Mucosa of stomach (tissue), 1 donor: ENCODE data around the gene SMCO4.

ENCODE experiments used
- H3K27me3 ChIP-seq: one replicate; pipeline ENCODE4 v1.7.0; 2013; ENCODE audit warnings: mild to moderate bottlenecking, low read length; ENCODE audit not compliant: control insufficient read depth, insufficient read depth
- H3K36me3 ChIP-seq: one replicate; pipeline ENCODE4 v1.7.0; 2013; ENCODE audit warnings: low read length; ENCODE audit not compliant: control insufficient read depth, insufficient read depth
- H3K4me1 ChIP-seq: one replicate; pipeline ENCODE4 v1.7.0; 2013; ENCODE audit warnings: mild to moderate bottlenecking, low read length; ENCODE audit not compliant: control insufficient read depth, insufficient read depth
- H3K4me3 ChIP-seq: one replicate; pipeline ENCODE4 v1.7.0; 2013; ENCODE audit warnings: low read length
- H3K9ac ChIP-seq: one replicate; pipeline ENCODE4 v1.7.0; 2013; ENCODE audit warnings: mild to moderate bottlenecking, low read length, moderate library complexity
- H3K9me3 ChIP-seq: one replicate; pipeline ENCODE4 v1.7.0; 2013; ENCODE audit warnings: mild to moderate bottlenecking, low read length, moderate library complexity; ENCODE audit not compliant: control insufficient read depth
- donor health status: Pancreatic carcinoma.

The SMCO4 gene

DNA sequence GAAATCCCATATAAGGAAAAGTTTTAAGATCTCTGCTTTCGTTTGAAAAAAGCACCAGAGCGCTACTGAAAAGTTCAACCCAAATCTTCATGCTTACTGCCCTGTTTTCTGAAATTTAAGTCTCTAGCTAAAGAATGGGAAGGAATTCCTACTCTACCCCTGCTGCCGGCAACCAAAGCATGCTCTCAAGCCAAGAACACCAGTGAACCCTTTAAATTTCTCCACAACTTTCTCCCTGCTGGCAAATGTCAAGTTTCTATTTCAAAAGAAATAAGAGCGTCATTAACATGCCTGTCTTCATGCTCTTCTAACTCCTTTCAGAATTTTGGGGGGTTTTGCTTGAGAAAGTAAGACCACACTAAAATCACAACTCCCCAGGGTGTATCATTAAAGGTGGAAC is 6.8 kb upstream of the SMCO4 start:
- Histone ChIP-seq H3K27me3 (no peaks in the 10 kb centered on the region), H3K9ac (no peak overlapping the region), H3K4me3 (no peak overlapping the region), H3K36me3 (no peaks in the 10 kb centered on the region), H3K4me1 (no peaks in the 10 kb centered on the region), H3K9me3 (no peaks in the 10 kb centered on the region)

DNA sequence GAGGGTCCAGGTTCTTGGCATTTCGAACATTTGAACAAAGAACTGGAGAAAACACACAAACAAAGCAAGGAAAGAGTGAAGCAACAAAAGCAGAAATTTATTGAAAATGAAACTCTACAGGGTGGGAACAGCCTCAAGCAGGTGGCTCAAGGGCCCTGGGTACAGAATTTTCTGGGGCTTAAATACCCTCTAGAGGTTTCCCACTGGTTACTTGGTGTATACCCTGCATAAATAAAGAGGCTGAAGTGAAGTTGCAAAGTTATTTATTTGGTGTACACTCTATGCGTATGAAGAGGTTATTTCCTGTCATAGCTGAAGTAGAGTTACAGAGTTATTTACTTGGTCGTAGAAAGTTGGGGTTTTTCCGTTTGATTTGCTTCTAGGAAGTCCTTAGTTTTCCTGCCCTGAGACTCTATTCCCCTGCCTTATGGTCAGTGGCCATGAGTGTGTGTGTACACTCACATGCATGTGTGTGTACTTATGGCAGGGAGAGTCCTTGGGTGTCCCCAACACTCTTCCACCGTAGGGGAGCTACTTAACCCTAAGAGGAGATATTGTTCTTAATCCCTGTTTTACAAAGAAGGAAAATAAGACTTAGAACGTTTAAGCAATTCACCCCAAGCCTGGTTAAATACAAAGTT is 5.6 kb upstream of the SMCO4 start:
- no peaks in the 10 kb centered on the region for H3K36me3 ChIP-seq
- peaks cover 3% of the 10 kb centered on the region for H3K4me1 ChIP-seq
- no peaks in the 10 kb centered on the region for H3K27me3 ChIP-seq
- no peak overlapping the region for H3K9ac ChIP-seq
- no peaks in the 10 kb centered on the region for H3K9me3 ChIP-seq
- H3K4me3 ChIP-seq, result no peak overlapping the region

DNA sequence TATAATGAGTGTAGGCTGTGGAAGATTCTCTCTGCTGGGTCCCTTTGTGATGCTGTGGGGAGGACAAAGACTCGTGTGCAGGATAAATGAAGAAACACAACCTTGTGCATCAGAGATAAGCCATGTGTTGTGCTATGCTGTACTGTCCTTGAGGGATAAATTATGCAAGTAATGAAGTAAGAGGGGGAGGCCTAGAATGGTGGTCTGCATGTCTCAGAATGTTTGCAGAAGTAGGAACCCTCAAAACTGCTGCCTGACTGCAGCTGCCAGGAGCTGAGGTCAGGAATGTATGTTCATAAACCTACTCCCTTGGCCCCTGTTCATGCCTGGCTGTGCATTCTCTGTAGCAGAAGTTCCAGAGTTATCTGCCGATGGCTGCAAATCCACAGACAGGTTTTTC is 4.6 kb upstream of the SMCO4 start:
- Histone ChIP-seq H3K9me3 (no peaks in the 10 kb centered on the region), H3K4me1 (peaks cover 8% of the 10 kb centered on the region), H3K9ac (no peak overlapping the region), H3K4me3 (no peak overlapping the region), H3K27me3 (no peaks in the 10 kb centered on the region), H3K36me3 (no peaks in the 10 kb centered on the region)

DNA sequence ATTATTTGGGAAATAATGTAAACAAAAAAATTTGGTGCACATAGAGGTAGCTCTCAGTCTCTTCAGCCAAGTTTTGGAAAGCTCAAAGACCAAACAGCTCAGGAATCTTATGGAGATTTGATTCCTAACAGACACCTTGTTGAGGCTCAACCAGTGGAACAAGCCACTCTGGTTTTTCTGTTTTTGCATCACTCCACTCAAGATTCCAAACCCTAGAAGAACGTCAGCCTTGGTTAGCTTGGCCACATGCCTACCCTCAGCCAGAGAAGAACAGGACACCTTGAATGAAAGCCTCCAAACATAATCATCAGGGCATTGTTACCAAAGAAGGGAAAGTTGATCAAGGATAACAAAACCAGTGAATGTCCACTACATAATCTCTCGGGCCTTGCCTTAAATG is 3.8 kb upstream of the SMCO4 start:
- no peaks in the 10 kb centered on the region for H3K27me3 ChIP-seq
- peaks cover 11% of the 10 kb centered on the region for H3K4me1 ChIP-seq
- no peaks in the 10 kb centered on the region for H3K36me3 ChIP-seq
- H3K4me3 ChIP-seq, result no peak overlapping the region
- H3K9me3 ChIP-seq, result no peaks in the 10 kb centered on the region
- no peak overlapping the region for H3K9ac ChIP-seq

DNA sequence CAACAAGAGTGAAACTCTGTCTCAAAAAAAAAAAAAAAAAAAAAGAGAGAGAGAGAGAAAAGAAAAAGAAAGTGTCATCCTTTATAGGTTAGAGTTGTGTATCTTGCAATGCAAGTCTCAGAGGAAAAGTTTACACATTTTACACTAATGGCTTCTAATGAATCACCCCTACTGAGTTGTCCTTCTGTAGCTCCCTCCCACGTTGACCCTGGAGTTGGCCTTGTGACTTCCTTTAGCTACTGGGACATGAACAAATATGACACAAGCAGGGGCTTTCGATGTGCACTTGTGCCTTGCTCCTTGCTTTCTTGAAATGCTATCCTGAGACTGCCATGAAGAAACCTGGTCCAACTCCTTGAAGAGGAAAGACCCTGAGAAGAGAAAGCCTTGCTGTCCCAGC is 2.4 kb upstream of the SMCO4 start:
- Histone ChIP-seq H3K36me3 (no peaks in the 10 kb centered on the region), H3K9ac (no peak overlapping the region), H3K9me3 (no peaks in the 10 kb centered on the region), H3K4me3 (no peak overlapping the region), H3K27me3 (no peaks in the 10 kb centered on the region), H3K4me1 (peaks cover 12% of the 10 kb centered on the region)

DNA sequence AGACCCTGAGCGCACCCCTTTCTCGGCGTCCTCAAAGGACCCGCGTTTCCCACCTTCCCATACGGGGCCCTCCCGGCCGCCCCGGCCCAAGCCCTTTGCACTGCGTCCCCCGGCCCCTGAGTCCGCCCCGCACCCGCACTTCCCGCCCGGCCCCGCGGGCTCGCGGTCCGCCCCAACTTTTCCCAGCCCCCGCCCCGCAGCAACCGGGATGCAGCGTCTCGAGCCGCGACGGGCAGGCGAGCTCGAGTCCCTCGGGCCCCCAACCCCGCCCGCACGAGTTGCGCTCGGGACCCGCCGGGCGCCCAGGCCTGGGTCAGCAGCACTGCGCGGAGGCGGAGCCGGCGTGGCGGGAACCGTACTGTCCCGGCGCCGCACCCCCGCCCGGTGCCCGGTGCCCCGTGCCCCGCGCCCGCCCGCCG is 371 bp downstream of the SMCO4 start:
- H3K27me3 ChIP-seq, result no peaks in the 10 kb centered on the region
- H3K4me3 ChIP-seq, result peak overlapping the region; percentile 45
- no peaks in the 10 kb centered on the region for H3K9me3 ChIP-seq
- no peaks in the 10 kb centered on the region for H3K36me3 ChIP-seq
- H3K9ac ChIP-seq, result peak overlapping the region; percentile 67
- peaks cover 15% of the 10 kb centered on the region for H3K4me1 ChIP-seq

DNA sequence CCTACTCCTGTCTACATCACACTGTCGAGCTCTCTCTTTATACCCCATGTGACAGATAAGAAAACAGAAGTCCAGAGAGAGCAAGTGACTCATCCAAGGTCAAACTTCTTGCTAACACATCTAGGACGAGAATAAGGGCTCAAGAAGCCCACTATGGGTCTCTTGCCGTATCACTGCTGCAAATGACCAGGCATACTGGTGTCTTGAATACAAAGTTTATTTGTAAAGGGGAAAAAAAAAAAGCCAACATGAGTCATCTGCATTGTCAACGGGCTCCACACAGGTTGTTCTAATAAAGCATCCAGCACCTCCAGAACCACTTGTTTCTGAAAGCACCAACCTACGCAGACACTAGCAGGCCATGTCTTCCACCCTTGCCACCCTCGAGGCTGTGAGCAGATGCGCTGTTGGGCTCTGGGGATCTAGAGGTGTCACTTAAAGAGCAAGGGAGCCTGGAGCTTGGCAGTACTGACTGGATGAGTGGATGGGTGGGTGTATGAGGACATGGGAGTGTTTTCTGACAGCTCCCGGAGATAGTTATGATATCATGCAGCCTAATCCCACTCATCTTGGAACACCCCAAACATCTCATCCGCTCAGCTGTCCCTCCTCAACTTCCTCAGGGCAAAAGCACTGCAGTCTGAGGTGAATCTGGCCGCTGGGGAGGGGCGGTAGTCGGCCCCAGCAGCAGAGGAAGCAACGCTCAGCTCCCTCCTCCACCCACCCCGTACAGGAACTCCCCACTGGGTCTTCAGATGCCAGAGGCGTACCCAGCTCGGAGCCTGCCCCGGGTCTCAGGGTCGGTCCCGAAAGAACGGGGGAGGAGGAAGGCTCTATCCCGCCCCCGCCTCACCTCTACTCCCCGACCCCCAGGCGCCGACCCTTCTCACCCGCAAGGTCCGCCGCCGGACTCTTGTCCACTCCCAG is 1.0 kb downstream of the SMCO4 start:
- Histone ChIP-seq H3K9ac (peak overlapping the region; percentile 67), H3K4me1 (peaks cover 22% of the 10 kb centered on the region)

DNA sequence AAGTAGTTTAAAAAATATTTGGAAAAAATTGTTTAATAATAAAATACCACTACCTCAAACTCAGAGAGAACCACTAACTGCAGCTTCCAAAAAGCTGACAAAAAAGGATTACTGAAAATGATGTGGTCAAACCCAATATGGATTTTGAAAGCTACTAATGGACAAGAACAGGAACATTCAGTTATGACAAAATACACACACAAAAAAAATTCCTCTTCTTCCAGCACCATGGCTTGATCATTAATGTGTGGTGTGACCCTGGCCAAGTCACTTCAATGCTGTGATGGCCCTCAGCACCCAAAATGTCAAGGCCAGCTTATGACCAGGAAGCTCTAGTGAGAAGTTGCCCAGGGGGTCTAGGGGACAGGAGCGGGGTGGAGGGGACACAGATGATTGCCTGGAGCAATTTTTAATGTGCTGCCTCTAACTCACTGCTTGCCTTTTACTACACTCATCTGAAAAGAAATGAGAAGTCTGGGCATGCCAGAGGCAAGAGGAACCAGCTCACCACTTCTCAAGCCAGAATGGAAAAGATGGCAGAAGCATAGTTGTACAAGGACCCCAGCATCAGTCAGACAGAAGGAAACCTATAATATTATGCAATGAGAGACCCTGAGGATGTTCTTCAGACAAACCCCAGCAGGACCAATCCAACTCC is 2.2 kb downstream of the SMCO4 start:
- Histone ChIP-seq H3K9me3 (no peaks in the 10 kb centered on the region), H3K4me3 (no peak overlapping the region), H3K4me1 (peaks cover 26% of the 10 kb centered on the region), H3K36me3 (no peaks in the 10 kb centered on the region), H3K27me3 (no peaks in the 10 kb centered on the region), H3K9ac (no peak overlapping the region)

More for the DNA sequence above, 1.0 kb downstream of the SMCO4 start:
- Histone ChIP-seq H3K9me3 (no peaks in the 10 kb centered on the region), H3K4me3 (peak overlapping the region; percentile 45), H3K36me3 (no peaks in the 10 kb centered on the region), H3K27me3 (no peaks in the 10 kb centered on the region)

DNA sequence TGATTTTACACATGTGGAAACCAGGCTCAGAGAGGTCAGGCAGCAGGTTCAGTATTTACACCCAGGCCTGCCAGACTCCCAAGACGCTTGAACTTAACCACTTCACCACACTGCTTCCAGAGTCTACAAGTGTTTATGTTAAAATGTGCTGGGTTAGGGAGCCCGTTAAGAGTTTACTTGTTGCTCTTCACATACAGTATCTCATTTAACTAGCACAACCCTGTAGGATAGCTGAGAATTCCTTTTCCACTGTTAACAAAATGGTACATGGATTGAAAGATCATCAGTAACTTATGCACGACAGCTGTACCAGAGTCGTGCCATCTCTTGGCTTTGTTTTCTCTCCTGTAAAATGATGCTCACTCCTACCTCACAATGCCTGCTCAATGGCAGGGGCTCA is 2.9 kb downstream of the SMCO4 start:
- Histone ChIP-seq H3K9ac (no peak overlapping the region), H3K4me3 (no peak overlapping the region), H3K4me1 (peaks cover 26% of the 10 kb centered on the region), H3K36me3 (no peaks in the 10 kb centered on the region), H3K27me3 (no peaks in the 10 kb centered on the region), H3K9me3 (no peaks in the 10 kb centered on the region)

DNA sequence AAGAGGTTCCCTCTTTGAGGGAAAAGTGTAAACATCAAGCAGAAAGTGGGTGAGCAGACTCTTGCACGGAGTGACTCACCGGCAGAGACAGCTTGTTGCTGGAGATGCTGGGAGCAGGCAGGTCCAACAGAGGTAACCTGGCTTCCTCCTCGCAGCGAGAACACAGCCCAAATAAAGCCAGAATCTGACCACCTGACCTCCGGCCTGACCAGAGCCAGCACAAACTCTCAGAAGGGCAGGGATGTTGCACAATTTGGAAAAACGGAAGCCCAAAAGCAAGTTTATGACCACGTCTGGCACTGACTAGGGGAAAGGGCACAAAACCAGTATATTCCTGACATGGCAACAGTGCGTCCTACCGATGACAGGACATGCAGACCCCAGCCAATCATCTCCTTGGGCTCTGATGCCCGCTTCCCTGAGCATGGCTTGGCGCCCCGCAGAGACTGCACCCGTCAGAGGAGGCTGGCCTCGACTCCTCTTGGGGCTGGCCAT is 5.4 kb downstream of the SMCO4 start:
- Histone ChIP-seq H3K27me3 (no peaks in the 10 kb centered on the region), H3K36me3 (no peaks in the 10 kb centered on the region), H3K9ac (no peak overlapping the region), H3K4me1 (peaks cover 23% of the 10 kb centered on the region), H3K4me3 (no peak overlapping the region), H3K9me3 (no peaks in the 10 kb centered on the region)

DNA sequence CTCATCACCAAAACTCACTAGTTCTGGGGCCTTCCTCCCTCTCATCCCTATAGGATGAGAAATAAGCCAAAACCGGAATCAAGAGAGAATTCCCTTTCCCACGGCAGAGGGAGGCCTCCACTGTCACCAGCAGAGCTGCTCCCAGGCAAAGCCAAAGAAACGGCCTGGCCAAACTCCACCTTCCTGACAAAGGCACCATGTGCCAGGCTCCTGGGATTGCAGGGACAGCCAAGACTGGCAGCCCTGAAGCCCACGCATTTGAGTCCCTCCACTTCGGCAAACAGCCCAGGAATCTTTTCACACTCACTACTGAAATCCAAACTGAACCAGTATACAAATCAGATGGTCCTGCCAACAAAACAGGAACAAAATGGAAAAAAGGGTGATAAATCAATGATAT is 6.1 kb downstream of the SMCO4 start:
- H3K4me3 ChIP-seq, result no peak overlapping the region
- no peak overlapping the region for H3K9ac ChIP-seq
- no peaks in the 10 kb centered on the region for H3K27me3 ChIP-seq
- H3K36me3 ChIP-seq, result no peaks in the 10 kb centered on the region
- H3K4me1 ChIP-seq, result peaks cover 19% of the 10 kb centered on the region
- no peaks in the 10 kb centered on the region for H3K9me3 ChIP-seq
